OCI-LY3 (cell line): ENCODE measurements around the gene KRT84.

Source experiments
- EZH2phosphoT487 ChIP-seq: fragments of 200-600 bp; shearing (Covaris generic); IDR thresholded peaks from 2 replicates; pipeline ENCODE4 v1.6.1; 2018; ENCODE audit warnings: antibody characterized with exemption, mixed run types, low read depth
- TF ChIP-seq, protein P1 (sequence below): fragments of 200-600, 300-600 bp; sonication (generic); IDR thresholded peaks from 2 replicates; pipeline ENCODE4 v1.5.1; 2014; ENCODE audit warnings: antibody characterized with exemption, low read length, low read depth

GRCh38 chr12:52360106-52360662, 25.3 kb downstream of the KRT84 start:
- TF ChIP-seq, protein P1, sequence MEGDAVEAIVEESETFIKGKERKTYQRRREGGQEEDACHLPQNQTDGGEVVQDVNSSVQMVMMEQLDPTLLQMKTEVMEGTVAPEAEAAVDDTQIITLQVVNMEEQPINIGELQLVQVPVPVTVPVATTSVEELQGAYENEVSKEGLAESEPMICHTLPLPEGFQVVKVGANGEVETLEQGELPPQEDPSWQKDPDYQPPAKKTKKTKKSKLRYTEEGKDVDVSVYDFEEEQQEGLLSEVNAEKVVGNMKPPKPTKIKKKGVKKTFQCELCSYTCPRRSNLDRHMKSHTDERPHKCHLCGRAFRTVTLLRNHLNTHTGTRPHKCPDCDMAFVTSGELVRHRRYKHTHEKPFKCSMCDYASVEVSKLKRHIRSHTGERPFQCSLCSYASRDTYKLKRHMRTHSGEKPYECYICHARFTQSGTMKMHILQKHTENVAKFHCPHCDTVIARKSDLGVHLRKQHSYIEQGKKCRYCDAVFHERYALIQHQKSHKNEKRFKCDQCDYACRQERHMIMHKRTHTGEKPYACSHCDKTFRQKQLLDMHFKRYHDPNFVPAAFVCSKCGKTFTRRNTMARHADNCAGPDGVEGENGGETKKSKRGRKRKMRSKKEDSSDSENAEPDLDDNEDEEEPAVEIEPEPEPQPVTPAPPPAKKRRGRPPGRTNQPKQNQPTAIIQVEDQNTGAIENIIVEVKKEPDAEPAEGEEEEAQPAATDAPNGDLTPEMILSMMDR = no peak
- TF ChIP-seq EZH2phosphoT487 = no peak
